Skeletal muscle tissue (tissue), 5 donors: ENCODE results near the gene GPRIN1. TPM values are rescaled to one million over a fixed set of nuclear protein-coding genes. Genes with fewer than 3 reads are reported as not detected.

Experiments
- H3K27ac ChIP-seq: one replicate; pipeline ENCODE4 v1.7.0; 2013; ENCODE audit warnings: mild to moderate bottlenecking, low read depth, low read length, inconsistent platforms
- H3K27me3 ChIP-seq, 3 donors: one replicate each; pipeline ENCODE4 v1.7.0; 2013; ENCODE audit warnings: low read length in 3 of 3; ENCODE audit not compliant: control insufficient read depth in 3 of 3, insufficient read depth in 3 of 3
- H3K36me3 ChIP-seq, 3 donors: one replicate each; pipeline ENCODE4 v1.7.0; 2013; ENCODE audit warnings: low read length in 3 of 3; ENCODE audit not compliant: control insufficient read depth in 3 of 3, insufficient read depth in 3 of 3
- H3K4me1 ChIP-seq, 3 donors: one replicate each; pipeline ENCODE4 v1.7.0; 2013; ENCODE audit warnings: low read length in 3 of 3, mild to moderate bottlenecking in 3 of 3; ENCODE audit not compliant: control insufficient read depth in 3 of 3, insufficient read depth in 3 of 3
- H3K4me3 ChIP-seq, 3 donors: one replicate each; pipeline ENCODE4 v1.7.0; 2013; ENCODE audit warnings: low read length in 3 of 3
- H3K9ac ChIP-seq, 3 donors: one replicate each; pipeline ENCODE4 v1.7.0; 2013; ENCODE audit warnings: low read length in 3 of 3, mild to moderate bottlenecking in 3 of 3, moderate library complexity in 2 of 3, low read depth in 1 of 3
- H3K9me3 ChIP-seq, 3 donors: one replicate each; pipeline ENCODE4 v1.7.0; 2013; ENCODE audit warnings: low read length in 3 of 3; ENCODE audit not compliant: control insufficient read depth in 3 of 3
- small RNA-seq: library from RNA; depleted of rRNA; stranded (forward); fragments of <200 nt; gene quantifications from one replicate; pipeline ENCODE3, GENCODE V24; 2014
- total RNA-seq: library from RNA; depleted of rRNA; stranded (reverse); fragments of >200 nt; gene quantifications from one replicate; pipeline ENCODE4 v1.2.3, GENCODE V29; 2014
- donor health status: Osteomylitis.

The GPRIN1 gene
- total RNA-seq, 1 donor from 2014 or later, result 0.52 TPM

- peaks cover 0 to 16% (median 9%) of the 10 kb centered on the region in 3 donors for H3K4me1 ChIP-seq
- no peak within 1 kb of the TSS for H3K27ac ChIP-seq
- H3K36me3 ChIP-seq, result no peaks in the 10 kb centered on the region
- H3K4me3 ChIP-seq, result no peak within 1 kb of the TSS
- H3K9ac ChIP-seq, result no peak within 1 kb of the TSS
- peaks cover 32 to 47% (median 34%) of the 10 kb centered on the region in 3 donors for H3K27me3 ChIP-seq
- H3K9me3 ChIP-seq, result no peaks in the 10 kb centered on the region
These were observed 61.0 kb downstream of the GPRIN1 start, which contains the start of gene CDHR2 for GRCh38 chr5:176548967-176549444. Gene CDHR2, plus strand, starts transcription at chr5:176549342. Its CDS starts 16,011 bp downstream, at chr5:176565353.

GRCh38 chr5:176547802-176548201 lies 62.2 kb downstream of the GPRIN1 start:
- Histone ChIP-seq H3K4me3 (no peak overlapping the region), H3K27ac (no peak overlapping the region), H3K36me3 (no peaks in the 10 kb centered on the region), H3K27me3 (peaks cover 23 to 36% (median 24%) of the 10 kb centered on the region in 3 donors), H3K9me3 (no peaks in the 10 kb centered on the region), H3K9ac (no peak overlapping the region), H3K4me1 (peaks cover 0 to 22% (median 13%) of the 10 kb centered on the region in 3 donors)

Small RNA genes lying within 50 kb of the gene (small RNA-seq; reads per million reads assigned to genes)
- gene MIR4281 (not detected), gene RF00019 (not detected), gene RN7SL684P (not detected)

Other genes starting within 250 kb of the GPRIN1 start
- gene KIAA1191, start 248.4 kb downstream of the GPRIN1 start, total RNA-seq, result 28.7 TPM
- gene ARL10, start 244.7 kb downstream of the GPRIN1 start, total RNA-seq, result 9.4 TPM
- 9.9 TPM for gene NOP16, start 221.6 kb downstream of the GPRIN1 start, total RNA-seq
- 108 TPM for gene HIGD2A, start 221.4 kb downstream of the GPRIN1 start, total RNA-seq
- 44.4 TPM for gene CLTB, start 193.6 kb downstream of the GPRIN1 start, total RNA-seq
- gene FAF2, start 161.8 kb downstream of the GPRIN1 start, total RNA-seq, result 24.0 TPM
- gene RNF44, start 72.8 kb downstream of the GPRIN1 start, total RNA-seq, result 2.1 TPM
- gene CDHR2, start 60.8 kb downstream of the GPRIN1 start, total RNA-seq, result not detected
- not detected for gene SNCB, start 20.4 kb upstream of the GPRIN1 start, total RNA-seq
- not detected for gene EIF4E1B, start 20.5 kb upstream of the GPRIN1 start, total RNA-seq
- gene TSPAN17, start 37.3 kb upstream of the GPRIN1 start, total RNA-seq, result 14.6 TPM
- gene UNC5A, start 200.4 kb upstream of the GPRIN1 start, total RNA-seq, result not detected